Measurements from ENCODE around the gene SPATA16.
"Not testable (repeated sequence)": the region's sequence is repeated elsewhere in the genome, so short reads cannot be mapped to it uniquely, and the experiment has no call there.

The SPATA16 gene

DNA sequence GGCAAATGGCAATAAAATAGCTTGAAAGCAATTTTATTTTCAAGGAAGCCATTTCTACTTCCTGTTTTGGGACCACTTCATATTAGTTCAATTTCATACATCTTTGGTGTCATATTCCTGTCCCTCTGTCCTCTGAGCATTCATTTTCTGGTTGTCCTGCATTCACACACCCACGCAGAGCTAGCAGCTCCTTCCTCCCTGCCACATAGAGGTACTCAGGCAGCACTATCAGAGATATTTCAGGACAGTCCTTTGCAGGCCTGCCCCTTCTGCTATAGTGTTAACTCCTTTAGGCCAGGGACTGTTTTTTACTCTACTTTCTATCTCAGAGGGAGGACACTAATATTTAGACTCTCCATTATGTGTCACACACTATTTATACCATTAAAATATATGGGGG is 258.5 kb downstream of the SPATA16 start:
- no peak for TF ChIP-seq ELF4 (IDR thresholded peaks at IDR 0.05)
- TF ChIP-seq FOXK2 (IDR thresholded peaks at IDR 0.05), result no peak
- no peak for TF ChIP-seq SUZ12 (IDR thresholded peaks at IDR 0.05)
- TF ChIP-seq NFRKB (IDR thresholded peaks at IDR 0.05), result no peak
- TF ChIP-seq BHLHE40 (IDR thresholded peaks at IDR 0.05; ENCODE audit: borderline replicate concordance), result no peak
- ChIA-PET POLR2A (no interaction called here), CTCF (no interaction called here)
- no peak for DNase-seq (ENCODE audit: extremely low spot score)

- CTCF ChIA-PET; POLR2A ChIA-PET; DNase-seq (ENCODE audit: extremely low spot score): not testable (repeated sequence)
These were observed 261.7 kb downstream of the SPATA16 start for GRCh38 chr3:172879381-172879780.

DNA sequence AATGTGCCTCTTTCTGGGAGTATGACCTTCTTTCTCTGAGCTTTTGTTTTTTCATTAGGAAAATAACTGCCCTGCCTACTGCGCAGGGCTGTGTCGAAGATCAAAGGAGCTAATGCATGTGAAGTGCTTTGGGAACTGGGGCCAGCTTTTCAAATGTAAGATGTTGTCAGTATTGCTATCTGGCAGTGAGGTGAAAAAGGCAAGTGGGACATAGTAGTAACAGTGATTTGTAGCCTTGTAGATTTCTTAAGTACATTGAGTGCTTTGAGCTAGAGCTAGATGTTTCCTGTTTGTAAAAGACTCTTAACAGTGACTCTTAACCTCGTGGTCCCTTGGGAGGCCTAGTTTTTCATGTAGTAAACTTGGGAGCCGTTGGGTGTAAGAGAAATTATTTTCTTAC is 264.0 kb downstream of the SPATA16 start:
- CTCF ChIA-PET, result no interaction called here
- POLR2A ChIA-PET, result no interaction called here
- no peak for DNase-seq (ENCODE audit: extremely low spot score)
- TF ChIP-seq FOXM1 (IDR thresholded peaks at IDR 0.05; ENCODE audit: borderline replicate concordance) (no peak), ARNT (IDR thresholded peaks at IDR 0.05) (no peak), HDGF (IDR thresholded peaks at IDR 0.05; ENCODE audit: borderline replicate concordance) (no peak), ZNF384 (IDR thresholded peaks at IDR 0.05) (no peak)

DNA sequence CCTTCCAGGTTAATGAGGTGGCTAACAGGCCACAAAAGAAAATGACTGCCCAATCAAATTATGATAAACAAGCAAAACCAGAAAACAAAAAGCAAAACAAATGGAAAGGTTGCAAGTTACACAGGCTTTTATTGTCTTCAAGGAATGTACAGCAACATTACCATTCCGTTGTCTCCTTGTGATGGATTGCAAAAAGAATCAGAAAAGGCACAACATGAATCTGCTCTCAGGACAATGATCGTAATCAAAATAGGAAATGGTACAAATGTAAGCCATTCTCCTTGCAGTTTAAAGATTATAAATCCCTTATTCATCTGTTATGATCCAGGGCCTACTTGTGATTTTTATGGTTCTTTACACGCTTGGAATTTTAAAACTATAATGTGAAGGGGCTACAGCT is 264.7 kb downstream of the SPATA16 start:
- DNase-seq (ENCODE audit: extremely low spot score), result no peak
- ChIA-PET CTCF (no interaction called here), POLR2A (no interaction called here)
- no peak for TF ChIP-seq FOXA1 (IDR thresholded peaks at IDR 0.05)
- TF ChIP-seq CTBP1 (IDR thresholded peaks at IDR 0.05; ENCODE audit: borderline replicate concordance), result no peak

DNA sequence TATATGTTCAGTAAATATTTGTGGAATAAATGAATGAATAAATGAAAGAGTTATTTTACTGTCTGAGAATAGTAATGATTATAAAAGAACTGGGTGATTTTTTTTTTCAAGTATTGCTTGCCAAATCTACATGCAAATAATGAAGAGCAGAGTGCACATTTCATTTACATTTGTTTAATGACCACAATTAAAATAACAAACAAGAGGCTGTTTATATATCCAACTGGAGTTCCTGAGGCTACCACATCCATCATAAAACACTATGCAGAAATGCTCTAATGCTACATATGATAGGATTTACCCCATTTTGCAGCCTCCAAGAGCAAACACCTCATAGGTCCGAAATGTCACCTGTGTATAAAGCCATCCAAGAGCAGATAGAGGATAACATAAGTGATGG is 266.0 kb downstream of the SPATA16 start:
- TF ChIP-seq, protein P1, sequence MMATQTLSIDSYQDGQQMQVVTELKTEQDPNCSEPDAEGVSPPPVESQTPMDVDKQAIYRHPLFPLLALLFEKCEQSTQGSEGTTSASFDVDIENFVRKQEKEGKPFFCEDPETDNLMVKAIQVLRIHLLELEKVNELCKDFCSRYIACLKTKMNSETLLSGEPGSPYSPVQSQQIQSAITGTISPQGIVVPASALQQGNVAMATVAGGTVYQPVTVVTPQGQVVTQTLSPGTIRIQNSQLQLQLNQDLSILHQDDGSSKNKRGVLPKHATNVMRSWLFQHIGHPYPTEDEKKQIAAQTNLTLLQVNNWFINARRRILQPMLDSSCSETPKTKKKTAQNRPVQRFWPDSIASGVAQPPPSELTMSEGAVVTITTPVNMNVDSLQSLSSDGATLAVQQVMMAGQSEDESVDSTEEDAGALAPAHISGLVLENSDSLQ (IDR thresholded peaks at IDR 0.05), result no peak
- TF ChIP-seq SUZ12 (IDR thresholded peaks at IDR 0.05), result no peak
- no peak for TF ChIP-seq SP1 (IDR thresholded peaks at IDR 0.05)
- TF ChIP-seq FOXK2 (IDR thresholded peaks at IDR 0.05), result no peak
- TF ChIP-seq ZNF384 (IDR thresholded peaks at IDR 0.05), result no peak
- no peak for TF ChIP-seq TARDBP (IDR thresholded peaks at IDR 0.05)
- no peak for TF ChIP-seq FOXA1 (IDR thresholded peaks at IDR 0.05)
- TF ChIP-seq BHLHE40 (IDR thresholded peaks at IDR 0.05; ENCODE audit: borderline replicate concordance), result no peak
- TF ChIP-seq NFRKB (IDR thresholded peaks at IDR 0.05), result no peak
- TF ChIP-seq LEF1 (IDR thresholded peaks at IDR 0.05; ENCODE audit: borderline replicate concordance), result no peak
- no peak for TF ChIP-seq HDGF (IDR thresholded peaks at IDR 0.05; ENCODE audit: borderline replicate concordance)
- no peak for TF ChIP-seq FOXM1 (IDR thresholded peaks at IDR 0.05; ENCODE audit: borderline replicate concordance)
- TF ChIP-seq CTBP1 (IDR thresholded peaks at IDR 0.05; ENCODE audit: borderline replicate concordance), result no peak
- TF ChIP-seq ELF4 (IDR thresholded peaks at IDR 0.05), result no peak
- TF ChIP-seq L3MBTL2 (conservative IDR thresholded peaks at IDR 0.05), result no peak
- TF ChIP-seq ARNT (IDR thresholded peaks at IDR 0.05), result no peak
- DNase-seq (ENCODE audit: extremely low spot score), result no peak
- POLR2A ChIA-PET, result no interaction called here
- CTCF ChIA-PET, result no interaction called here

DNA sequence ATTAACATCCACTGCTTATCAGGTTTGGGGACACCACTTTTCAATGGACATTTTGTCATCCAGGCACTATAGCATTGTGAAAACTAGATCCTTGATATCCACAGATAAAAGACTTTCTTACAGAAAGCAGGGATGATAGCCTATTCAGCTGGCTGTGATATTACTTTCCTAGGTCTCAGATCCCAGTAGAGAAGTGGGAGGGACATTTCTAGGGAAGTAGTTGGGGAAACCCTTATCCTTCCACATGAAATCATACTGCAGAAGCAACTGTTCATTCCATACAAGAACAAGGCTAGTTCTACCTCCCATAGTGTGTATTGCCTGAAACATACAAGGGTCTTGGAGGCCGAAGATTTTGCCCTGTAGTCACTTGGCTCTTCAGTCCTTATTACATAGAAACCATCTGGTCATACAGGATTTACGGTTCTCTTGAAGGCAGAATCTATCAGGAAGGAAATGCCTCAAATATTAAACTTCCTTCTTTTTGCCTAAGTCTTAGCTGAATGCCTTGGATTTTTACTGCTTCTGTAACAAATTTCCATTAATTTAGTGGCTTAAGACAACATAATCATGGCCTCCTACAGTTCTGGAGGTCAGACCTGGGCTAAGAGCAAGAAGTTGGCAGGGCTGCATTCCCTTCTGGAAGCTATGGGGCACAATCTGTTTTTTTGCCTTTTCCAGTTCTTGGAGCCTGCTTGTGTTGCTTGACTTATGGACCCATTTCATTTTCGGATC is 271.1 kb downstream of the SPATA16 start:
- CTCF ChIA-PET, result no interaction called here
- POLR2A ChIA-PET, result no interaction called here
- DNase-seq (ENCODE audit: extremely low spot score), result no peak
- TF ChIP-seq SUZ12 (IDR thresholded peaks at IDR 0.05) (no peak), FOXK2 (IDR thresholded peaks at IDR 0.05) (no peak), ARNT (IDR thresholded peaks at IDR 0.05) (no peak), ZNF384 (IDR thresholded peaks at IDR 0.05) (no peak), ELF4 (IDR thresholded peaks at IDR 0.05) (no peak), SP1 (IDR thresholded peaks at IDR 0.05) (no peak), L3MBTL2 (conservative IDR thresholded peaks at IDR 0.05) (no peak)
- TF ChIP-seq, protein P1 (IDR thresholded peaks at IDR 0.05), result no peak

- CTCF ChIA-PET, result no interaction called here
- POLR2A ChIA-PET, result no interaction called here
- no peak for DNase-seq (ENCODE audit: extremely low spot score)
- no peak for TF ChIP-seq FOXA1 (IDR thresholded peaks at IDR 0.05)
- TF ChIP-seq, protein P1 (IDR thresholded peaks at IDR 0.05), result no peak
- no peak for TF ChIP-seq NFRKB (IDR thresholded peaks at IDR 0.05)
- no peak for TF ChIP-seq SP1 (IDR thresholded peaks at IDR 0.05)
- TF ChIP-seq ARNT (IDR thresholded peaks at IDR 0.05), result no peak
- no peak for TF ChIP-seq SUZ12 (IDR thresholded peaks at IDR 0.05)
- no peak for TF ChIP-seq BHLHE40 (IDR thresholded peaks at IDR 0.05; ENCODE audit: borderline replicate concordance)
- no peak for TF ChIP-seq TARDBP (IDR thresholded peaks at IDR 0.05)
- no peak for TF ChIP-seq ELF4 (IDR thresholded peaks at IDR 0.05)
- no peak for TF ChIP-seq CTBP1 (IDR thresholded peaks at IDR 0.05; ENCODE audit: borderline replicate concordance)
- TF ChIP-seq FOXM1 (IDR thresholded peaks at IDR 0.05; ENCODE audit: borderline replicate concordance), result no peak
- no peak for TF ChIP-seq L3MBTL2 (conservative IDR thresholded peaks at IDR 0.05)
These were observed 271.7 kb downstream of the SPATA16 start for GRCh38 chr3:172869368-172869771.
